Left ventricle myocardium inferior (tissue), 1 donor: ENCODE data around the gene SLC6A15. TPM values are rescaled to one million over a fixed set of nuclear protein-coding genes. Genes with fewer than 3 reads are reported as not detected.

Source experiments
- DNase-seq: peaks from one replicate; pipeline ENCODE4 v3.0.0-alpha.2; 2020
- H3K27ac ChIP-seq: fragments of 200-600 bp; replicated peaks from 2 replicates; pipeline ENCODE4 v1.8.0; 2021
- H3K27me3 ChIP-seq: fragments of 200-600 bp; 2 replicates; pipeline ENCODE4 v1.8.0; 2021; ENCODE audit warnings: low read depth
- H3K36me3 ChIP-seq: fragments of 200-600 bp; 2 replicates; pipeline ENCODE4 v1.8.0; 2021
- H3K4me1 ChIP-seq: fragments of 200-600 bp; 2 replicates; pipeline ENCODE4 v1.8.0; 2021
- H3K4me3 ChIP-seq: fragments of 200-600 bp; 2 replicates; pipeline ENCODE4 v1.8.0; 2021; ENCODE audit warnings: mild to moderate bottlenecking, moderate library complexity
- H3K9me3 ChIP-seq: fragments of 200-600 bp; replicated peaks from 2 replicates; pipeline ENCODE4 v1.8.0; 2021
- intact Hi-C: fragments of 100-400 bp; cut with micrococcal nuclease; formaldehyde crosslinking; loops from one replicate; pipeline ENCODE4 v1.11.0; 2022
- total RNA-seq: library from RNA; stranded (reverse); fragmentation: NEBNext Ultra II Directional; extraction: Animal tissue kit (Norgen Biotek cat#: 25700); gene quantifications from one replicate; pipeline ENCODE4 v1.2.1, GENCODE V29; 2021
- TF ChIP-seq, protein P1 (sequence below): fragments of 200-600 bp; IDR thresholded peaks from 2 replicates; pipeline ENCODE4 v1.8.0; 2021; ENCODE audit warnings: antibody characterized with exemption, mild to moderate bottlenecking, borderline replicate concordance
- donor health status: DM: no; HTN: yes; CAD: no; lungs with severe emphysema.

Gene SLC6A15
- total RNA-seq, 1 donor from 2014 or later: not detected

DNA sequence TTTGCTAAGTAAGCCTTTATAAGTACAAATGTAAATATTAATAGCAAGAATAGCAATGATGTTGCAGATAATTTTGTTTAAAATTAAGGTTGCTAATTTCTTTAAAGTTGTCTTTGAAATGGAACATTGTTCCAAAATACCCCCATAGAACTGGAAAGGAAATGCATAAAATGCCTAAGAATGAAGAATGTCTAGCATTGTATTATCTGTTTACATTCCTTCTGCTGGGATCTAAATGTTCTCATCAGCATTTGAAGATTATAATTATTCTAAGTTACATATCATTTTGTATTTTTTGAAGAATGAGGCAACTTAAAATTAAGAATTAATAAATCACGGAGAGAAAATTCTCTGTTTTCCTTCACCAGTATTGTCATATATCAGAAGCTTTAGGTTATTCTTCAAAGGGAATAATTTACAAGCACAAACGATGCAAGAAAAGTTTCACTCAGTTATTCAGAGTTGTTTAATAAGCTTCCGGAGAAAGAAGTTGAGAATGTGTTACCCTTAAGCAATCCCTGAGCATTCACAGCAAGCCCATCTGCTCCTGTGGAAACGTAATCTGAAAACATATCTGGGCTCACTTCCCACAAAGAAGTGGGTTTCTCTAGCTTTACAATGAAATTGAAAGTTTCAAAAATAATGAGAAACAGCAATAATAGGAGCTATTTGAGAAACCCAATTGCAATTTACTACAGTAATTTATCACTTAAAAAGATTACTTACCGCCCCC, 21.3 kb downstream of the SLC6A15 start:
- Histone ChIP-seq H3K9me3 (no peaks in the 10 kb centered on the region), H3K27ac (no peak overlapping the region), H3K36me3 (no peaks in the 10 kb centered on the region), H3K4me3 (no peak overlapping the region), H3K27me3 (peaks cover 6% of the 10 kb centered on the region), H3K4me1 (no peaks in the 10 kb centered on the region)
- TF ChIP-seq, protein P1, sequence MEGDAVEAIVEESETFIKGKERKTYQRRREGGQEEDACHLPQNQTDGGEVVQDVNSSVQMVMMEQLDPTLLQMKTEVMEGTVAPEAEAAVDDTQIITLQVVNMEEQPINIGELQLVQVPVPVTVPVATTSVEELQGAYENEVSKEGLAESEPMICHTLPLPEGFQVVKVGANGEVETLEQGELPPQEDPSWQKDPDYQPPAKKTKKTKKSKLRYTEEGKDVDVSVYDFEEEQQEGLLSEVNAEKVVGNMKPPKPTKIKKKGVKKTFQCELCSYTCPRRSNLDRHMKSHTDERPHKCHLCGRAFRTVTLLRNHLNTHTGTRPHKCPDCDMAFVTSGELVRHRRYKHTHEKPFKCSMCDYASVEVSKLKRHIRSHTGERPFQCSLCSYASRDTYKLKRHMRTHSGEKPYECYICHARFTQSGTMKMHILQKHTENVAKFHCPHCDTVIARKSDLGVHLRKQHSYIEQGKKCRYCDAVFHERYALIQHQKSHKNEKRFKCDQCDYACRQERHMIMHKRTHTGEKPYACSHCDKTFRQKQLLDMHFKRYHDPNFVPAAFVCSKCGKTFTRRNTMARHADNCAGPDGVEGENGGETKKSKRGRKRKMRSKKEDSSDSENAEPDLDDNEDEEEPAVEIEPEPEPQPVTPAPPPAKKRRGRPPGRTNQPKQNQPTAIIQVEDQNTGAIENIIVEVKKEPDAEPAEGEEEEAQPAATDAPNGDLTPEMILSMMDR: no peak
- DNase-seq: no peak
- intact Hi-C loops: no loop called here

GRCh38 chr12:84889818-84890217, 22.8 kb downstream of the SLC6A15 start:
- H3K36me3 ChIP-seq: no peaks in the 10 kb centered on the region
- no peak for DNase-seq
- intact Hi-C loops: no loop called here
- no peak overlapping the region for H3K4me3 ChIP-seq
- TF ChIP-seq, protein P1: no peak
- H3K4me1 ChIP-seq: no peaks in the 10 kb centered on the region
- no peaks in the 10 kb centered on the region for H3K9me3 ChIP-seq
- H3K27ac ChIP-seq: no peak overlapping the region
- peaks cover 8% of the 10 kb centered on the region for H3K27me3 ChIP-seq

GRCh38 chr12:84888861-84889260, 23.7 kb downstream of the SLC6A15 start:
- no peak for DNase-seq
- Histone ChIP-seq H3K36me3 (no peaks in the 10 kb centered on the region), H3K9me3 (no peaks in the 10 kb centered on the region), H3K4me3 (no peak overlapping the region), H3K27me3 (peaks cover 12% of the 10 kb centered on the region), H3K27ac (no peak overlapping the region), H3K4me1 (no peaks in the 10 kb centered on the region)
- TF ChIP-seq, protein P1: no peak
- intact Hi-C loops: no loop called here

DNA sequence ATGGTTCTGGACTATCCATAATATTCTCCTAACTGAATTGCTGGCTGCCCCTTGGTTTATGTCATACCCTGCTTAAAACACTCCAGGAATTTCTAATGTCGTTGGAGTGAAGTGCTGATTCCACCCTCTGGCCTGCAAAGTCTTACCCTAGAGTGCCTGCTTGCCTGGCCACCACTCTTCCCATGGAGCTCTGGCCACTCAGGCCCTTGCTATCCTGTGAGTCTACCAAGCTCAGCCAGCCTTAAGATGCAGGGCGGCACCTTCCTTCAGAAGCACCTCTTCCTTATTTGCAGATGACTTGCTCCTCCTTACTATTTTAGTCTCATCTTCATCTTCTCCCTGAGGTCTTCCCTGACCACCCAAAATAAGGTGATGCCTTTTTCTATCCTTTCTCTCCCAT, 35.3 kb downstream of the SLC6A15 start:
- no peaks in the 10 kb centered on the region for H3K27me3 ChIP-seq
- no peak overlapping the region for H3K27ac ChIP-seq
- intact Hi-C loops: no loop called here
- H3K4me3 ChIP-seq: no peak overlapping the region
- DNase-seq: no peak
- no peaks in the 10 kb centered on the region for H3K9me3 ChIP-seq
- TF ChIP-seq, protein P1: no peak
- H3K36me3 ChIP-seq: no peaks in the 10 kb centered on the region
- H3K4me1 ChIP-seq: no peaks in the 10 kb centered on the region

DNA sequence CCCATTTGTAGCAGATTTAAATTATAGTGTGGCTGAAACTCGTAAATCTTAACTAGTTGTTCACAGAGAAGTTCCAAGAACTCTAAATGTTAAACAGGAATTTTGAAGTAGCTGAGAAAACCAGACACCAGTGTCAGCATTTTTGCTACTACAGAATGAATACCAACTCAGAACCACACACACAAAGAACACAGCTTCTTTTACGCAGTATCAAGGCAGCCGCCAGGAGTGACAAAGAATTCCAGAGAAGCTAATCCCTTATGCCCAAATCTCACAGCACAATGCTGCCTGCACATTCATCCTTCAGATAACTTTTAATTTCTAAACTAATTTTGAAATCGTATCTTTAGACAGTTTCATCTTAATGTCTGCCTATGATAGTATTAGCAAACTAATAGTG, 37.4 kb downstream of the SLC6A15 start:
- no peaks in the 10 kb centered on the region for H3K9me3 ChIP-seq
- no peak for DNase-seq
- no peak overlapping the region for H3K4me3 ChIP-seq
- intact Hi-C loops: no loop called here
- no peaks in the 10 kb centered on the region for H3K4me1 ChIP-seq
- H3K27me3 ChIP-seq: no peaks in the 10 kb centered on the region
- H3K27ac ChIP-seq: no peak overlapping the region
- TF ChIP-seq, protein P1: no peak
- no peaks in the 10 kb centered on the region for H3K36me3 ChIP-seq
